IPS-18c (cell line): ENCODE measurements around the gene RCBTB1.
"Not testable (repeated sequence)": the region's sequence is repeated elsewhere in the genome, so short reads cannot be mapped to it uniquely, and the experiment has no call there.

Experiments used
- H3K4me3 ChIP-seq: 2 replicates; pipeline ENCODE4 v1.7.0; 2013; ENCODE audit warnings: low read depth, mild to moderate bottlenecking, low read length, moderate library complexity; ENCODE audit not compliant: insufficient read depth
- H3K9me3 ChIP-seq: one replicate; pipeline ENCODE4 v1.6.1; 2013; ENCODE audit warnings: mild to moderate bottlenecking, low read length, moderate library complexity; ENCODE audit not compliant: control insufficient read depth, insufficient read depth

RCBTB1 gene

DNA sequence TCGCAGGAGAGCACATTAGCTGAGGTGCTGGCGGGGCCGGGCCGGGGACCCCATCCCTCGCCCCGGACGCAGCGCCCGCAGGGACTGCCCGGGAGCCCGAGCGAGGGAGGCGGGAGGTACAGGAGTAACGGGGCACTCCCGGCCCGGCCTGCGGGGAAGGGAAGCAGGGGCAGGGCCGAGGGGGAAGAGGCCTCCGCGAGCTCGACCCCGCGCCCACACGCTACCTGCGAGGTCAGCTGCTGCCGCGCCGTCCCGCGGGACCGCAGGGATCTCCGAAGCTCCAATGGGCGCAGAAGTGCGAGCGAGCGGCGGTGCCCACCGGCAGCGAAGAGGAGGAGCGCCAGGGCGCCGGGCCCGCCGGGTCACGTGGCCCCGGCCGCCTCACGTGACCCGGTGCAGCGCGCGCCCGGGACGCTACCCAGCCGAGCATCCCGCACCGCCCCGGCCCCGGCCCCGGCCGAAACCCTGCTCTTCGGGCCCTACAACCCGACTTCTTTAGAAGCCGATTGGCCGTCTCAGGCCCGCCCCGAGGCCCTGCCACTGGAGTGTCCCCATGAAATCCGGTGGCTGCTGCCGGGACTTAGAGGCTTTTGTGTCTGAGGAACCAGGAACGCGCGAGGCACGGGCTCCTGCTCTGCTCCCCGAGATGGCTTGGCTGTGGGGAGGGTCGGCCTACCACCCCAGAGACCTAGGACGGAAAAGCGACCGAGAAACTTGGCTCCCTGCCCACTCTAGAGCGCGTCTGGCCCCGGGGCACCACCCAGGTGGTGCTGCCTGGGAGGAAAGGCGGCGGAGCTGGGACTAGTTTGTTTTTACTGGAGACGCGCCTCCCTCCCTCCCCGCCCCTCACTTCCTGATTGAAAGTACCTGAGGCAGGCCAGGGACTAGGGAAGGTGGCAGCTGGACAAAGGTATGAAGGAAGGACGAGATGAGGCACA lies at the start of gene RCBTB1:
Gene RCBTB1 (minus strand): TSS at position 339 of the 938 bp plus-strand sequence. CDS start 18,279 bp downstream, outside the sequence.
- H3K9me3 ChIP-seq = no peaks in the 10 kb centered on the region
- H3K4me3 ChIP-seq = peak within 1 kb of the TSS; percentile 94

DNA sequence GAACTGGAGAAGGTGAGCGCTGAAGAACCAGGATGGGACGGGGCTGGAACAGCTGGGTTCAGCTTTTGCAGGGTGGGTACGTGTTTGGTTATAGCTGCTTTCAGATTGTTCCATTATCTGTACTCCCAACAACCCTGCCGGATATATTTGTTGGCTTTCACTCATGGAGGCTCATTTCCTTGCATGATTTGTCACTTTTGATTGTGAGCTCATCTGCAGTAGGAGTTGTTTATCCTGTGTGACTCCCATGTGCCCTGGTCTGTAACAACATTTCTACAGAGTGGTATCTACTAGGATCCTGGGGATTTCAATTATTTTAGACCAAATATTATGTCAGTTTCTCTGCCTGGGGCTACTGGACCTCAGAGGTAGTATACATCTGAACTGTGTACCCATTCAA lies 48.4 kb upstream of the RCBTB1 start:
- Histone ChIP-seq H3K9me3 (no peaks in the 10 kb centered on the region), H3K4me3 (no peak overlapping the region)

DNA sequence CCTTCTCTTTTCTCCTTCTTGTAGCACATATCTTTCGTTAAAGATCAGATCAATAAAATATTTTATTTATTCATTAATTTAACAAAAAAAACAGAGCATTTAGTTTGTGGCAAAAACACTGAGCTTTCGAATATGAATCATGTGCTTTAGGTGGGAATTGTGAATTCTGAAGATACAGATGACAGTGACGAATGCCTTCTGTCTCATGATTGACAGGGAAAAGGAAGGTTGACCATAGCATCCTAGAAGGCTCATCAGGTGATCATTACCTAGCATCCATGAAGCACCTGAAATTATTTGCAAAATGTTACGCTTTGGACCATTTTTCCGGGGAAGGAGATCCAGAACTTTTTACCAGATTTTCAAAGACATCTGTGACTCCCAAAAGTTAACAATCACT lies 46.8 kb upstream of the RCBTB1 start:
- no peak overlapping the region for H3K4me3 ChIP-seq
- H3K9me3 ChIP-seq = no peaks in the 10 kb centered on the region

DNA sequence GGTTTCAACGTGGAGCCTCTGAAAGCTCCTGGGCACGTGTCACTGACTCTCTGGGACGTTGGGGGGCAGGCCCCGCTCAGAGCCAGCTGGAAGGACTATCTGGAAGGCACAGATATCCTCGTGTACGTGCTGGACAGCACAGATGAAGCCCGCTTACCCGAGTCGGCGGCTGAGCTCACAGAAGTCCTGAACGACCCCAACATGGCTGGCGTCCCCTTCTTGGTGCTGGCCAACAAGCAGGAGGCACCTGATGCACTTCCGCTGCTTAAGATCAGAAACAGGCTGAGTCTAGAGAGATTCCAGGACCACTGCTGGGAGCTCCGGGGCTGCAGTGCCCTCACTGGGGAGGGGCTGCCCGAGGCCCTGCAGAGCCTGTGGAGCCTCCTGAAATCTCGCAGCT lies 45.2 kb upstream of the RCBTB1 start:
- no peaks in the 10 kb centered on the region for H3K9me3 ChIP-seq
- no peak overlapping the region for H3K4me3 ChIP-seq

DNA sequence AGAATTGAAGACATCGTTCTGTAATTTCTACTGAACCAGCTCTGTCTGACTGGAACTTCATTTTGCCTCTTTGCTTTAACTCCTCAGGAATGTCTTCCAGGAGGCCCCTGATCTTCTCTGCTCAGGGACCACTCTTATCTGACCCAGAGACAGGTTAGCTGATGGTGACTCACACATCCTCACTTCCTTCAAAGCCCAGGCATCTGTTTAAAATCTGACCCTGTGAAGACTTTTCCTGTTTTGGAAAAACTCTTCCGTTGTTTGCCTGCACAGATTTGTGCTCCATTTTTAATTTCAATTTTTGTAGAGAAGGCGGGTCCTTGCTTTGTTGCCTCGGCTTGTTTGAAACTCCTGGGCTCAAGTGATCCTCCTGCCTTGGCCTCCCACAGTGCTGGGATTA lies 44.6 kb upstream of the RCBTB1 start:
- Histone ChIP-seq H3K4me3 (no peak overlapping the region), H3K9me3 (no peaks in the 10 kb centered on the region)

DNA sequence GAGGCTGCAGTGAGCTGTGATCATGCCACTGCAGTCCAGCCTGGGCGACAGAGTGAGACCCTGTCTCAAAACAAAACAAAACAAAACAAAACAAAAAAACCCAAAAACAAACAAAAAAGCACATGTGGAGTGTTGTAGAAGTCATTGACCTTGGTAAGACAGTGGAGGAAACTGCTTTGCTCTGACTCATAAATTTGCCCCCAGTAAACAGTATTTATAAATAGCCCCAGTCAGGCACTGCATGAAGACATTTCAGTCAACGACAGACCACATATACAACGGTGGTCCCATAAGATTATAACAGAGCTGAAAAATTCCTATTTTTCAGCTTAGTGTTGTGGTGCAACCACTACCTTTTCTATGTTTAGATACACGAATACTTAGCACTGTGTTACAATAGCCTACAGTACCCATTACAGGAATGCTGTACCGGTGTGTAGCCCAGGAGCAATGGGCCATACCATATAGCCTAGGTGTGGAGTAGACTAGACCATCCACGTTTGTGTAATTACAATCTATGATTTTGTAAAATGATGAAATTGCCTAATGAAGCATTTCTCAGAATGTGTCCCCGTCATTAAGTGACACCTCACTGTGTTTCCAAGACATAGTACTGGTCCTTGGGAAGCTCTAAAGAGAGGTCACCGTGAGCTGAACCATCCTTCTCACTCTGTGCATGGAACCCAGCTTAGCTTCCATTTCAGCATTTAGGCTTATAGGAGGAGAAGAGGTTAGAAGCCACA lies 44.0 kb upstream of the RCBTB1 start:
- H3K4me3 ChIP-seq = no peak overlapping the region
- H3K9me3 ChIP-seq = no peaks in the 10 kb centered on the region

DNA sequence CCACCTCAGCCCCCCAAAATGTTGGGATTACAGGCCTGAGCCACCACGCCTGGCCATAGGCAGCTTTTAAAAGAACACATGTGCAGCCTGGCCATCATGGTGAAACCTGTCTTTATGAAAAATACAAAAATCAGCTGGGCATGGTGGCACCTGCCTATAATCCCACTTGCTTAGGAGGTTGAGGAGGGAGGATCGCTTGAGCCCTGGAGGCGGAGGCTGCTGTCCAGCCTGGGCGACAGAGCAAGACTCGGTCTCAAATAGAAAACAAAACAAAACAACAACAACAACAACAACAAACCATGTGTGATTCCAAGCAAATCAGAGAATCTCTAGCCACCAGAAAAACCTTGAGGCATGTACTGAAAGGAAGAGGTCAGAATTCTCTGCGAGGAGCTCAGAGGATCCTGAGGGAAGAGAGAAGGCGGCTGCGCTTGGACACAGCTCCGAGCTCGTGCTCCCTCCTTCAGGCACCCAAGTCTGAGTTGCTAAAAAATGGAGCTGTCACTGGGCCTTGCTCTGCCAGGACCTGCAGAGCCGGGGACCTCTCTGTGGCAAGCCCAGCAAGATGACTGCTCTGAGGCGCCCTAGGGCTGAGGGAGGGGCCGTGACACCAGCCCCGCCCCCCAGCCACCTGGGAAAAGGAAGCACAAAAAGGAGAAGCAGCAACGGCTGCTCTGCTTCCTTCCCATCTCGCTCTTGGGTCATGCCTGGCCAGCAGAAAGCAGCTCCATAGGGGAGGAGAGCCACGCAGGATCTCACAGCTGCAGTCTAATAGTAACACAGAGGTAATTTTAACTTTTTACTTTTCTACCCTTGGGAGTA lies 42.7 kb upstream of the RCBTB1 start, which contains the start of gene ARL11:
Gene ARL11 (plus strand): TSS at position 677 of the 822 bp plus-strand sequence. CDS start 1,941 bp downstream, outside the sequence.
- Histone ChIP-seq H3K4me3 (peak within 1 kb of the TSS; percentile 38; the same call in 1 of the 2 replicates), H3K9me3 (no peaks in the 10 kb centered on the region)

DNA sequence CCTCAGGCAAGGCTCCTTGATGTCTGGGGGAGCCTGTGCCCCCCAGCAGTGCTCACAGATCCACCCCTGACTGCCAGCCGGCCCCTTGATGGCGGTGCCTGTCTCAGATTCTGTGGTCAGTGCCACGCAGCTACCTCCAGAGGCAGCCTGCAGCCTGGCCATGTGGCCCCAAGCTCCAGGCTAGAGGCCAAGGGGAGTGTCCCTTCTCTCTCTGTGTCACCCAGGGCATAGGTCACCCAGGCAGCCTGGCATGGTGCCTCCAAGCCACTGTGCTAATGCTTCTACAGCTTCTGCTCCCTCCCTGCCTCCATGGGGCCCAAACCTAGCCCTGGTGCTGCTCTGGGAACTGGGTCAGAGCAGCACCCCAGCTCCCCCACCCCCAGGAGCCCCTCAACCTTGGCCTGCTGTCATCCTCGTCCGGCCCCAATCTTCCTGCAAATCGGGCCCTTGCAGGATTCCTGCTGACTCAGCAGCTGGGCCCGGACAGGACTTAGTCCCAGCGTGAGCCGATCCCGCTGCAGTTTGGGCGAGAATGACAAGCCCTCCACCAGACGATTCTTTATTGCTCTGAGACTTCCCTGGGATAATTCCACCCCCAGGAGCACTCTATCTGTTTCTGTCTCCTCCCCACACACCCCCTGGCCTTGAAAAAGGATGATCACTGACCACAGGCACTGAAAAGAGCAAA lies 40.2 kb upstream of the RCBTB1 start:
- Histone ChIP-seq H3K9me3 (no peaks in the 10 kb centered on the region), H3K4me3 (no peak overlapping the region)

DNA sequence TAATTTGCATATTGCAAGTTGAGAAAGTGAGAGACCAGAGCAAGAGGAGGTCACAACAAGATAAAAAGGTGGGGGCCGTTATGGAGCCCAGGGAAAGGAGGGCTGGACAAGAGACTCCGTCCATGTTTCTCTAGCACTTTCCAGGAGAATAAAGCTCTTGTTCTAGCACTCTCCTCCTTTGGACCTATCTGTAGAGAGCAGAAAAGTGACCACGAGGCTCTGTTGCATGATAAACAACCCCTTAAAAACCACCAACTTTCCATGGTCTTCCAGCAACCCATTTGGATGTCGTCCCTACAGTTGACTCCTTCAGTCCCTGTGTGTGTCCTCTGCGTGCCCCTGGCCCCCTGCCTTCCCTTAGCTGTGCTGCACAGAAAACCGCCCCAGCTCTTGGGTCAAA lies 38.9 kb upstream of the RCBTB1 start:
- Histone ChIP-seq H3K4me3 (no peak overlapping the region), H3K9me3 (no peaks in the 10 kb centered on the region)

DNA sequence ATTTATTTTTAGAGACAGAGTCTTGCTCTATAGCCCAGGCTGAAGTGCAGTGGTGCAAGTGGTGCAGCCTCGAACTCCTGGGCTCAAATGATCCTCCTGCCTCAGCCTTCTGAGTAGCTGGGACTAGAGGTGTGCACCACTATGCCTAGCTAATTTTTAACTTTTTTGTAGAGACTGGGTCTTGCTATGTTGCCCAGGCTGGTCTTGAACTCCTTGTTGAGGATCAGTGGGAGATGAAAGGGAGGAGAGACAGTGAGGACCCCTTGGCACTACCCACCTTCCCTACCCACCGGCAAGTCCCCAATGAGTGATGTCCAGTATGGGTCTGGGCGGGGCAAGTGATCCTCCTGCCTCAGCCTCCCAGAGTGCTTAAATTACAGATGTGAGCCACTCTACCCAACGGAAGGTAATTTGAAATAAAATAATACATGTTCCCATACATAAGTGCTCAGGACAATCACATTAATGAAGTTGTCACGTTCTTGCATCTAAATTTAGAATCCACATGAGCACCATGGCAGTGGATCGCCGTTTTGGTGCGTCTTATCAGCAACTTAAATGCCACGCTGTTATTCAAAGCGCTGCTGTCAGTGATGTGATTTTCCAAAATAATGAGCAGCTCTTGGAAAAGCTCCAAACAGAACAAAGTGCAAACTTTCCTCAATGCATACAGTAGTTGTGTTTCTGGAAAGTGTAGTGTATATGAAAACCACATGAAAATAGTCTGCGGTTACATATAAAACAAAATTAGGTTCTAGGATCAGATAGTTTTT lies 37.0 kb upstream of the RCBTB1 start:
- H3K9me3 ChIP-seq = no peaks in the 10 kb centered on the region
- H3K4me3 ChIP-seq = no peak overlapping the region

DNA sequence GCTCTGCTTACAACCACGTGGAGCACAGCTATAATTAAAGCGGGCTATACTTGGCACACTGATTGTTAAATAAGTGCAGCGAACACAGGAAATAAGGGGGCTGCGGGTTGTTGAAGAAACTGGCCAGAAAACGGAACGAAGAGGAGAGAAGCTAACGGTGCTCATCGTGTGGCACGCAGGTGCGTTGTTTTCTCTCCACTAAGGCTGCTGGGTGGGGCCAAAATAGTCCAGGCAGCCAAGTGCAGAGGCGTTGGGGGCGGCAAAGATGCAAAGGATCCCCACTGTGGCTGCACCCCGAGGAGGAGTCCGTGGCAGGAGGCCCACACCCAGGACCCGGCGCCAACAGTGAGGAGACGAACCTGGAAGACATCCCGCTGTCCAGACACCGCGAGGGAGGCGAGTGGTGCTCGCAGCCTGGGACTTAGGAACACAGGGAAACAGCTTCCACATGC lies 34.8 kb upstream of the RCBTB1 start:
- H3K9me3 ChIP-seq = no peaks in the 10 kb centered on the region
- H3K4me3 ChIP-seq = no peak overlapping the region

DNA sequence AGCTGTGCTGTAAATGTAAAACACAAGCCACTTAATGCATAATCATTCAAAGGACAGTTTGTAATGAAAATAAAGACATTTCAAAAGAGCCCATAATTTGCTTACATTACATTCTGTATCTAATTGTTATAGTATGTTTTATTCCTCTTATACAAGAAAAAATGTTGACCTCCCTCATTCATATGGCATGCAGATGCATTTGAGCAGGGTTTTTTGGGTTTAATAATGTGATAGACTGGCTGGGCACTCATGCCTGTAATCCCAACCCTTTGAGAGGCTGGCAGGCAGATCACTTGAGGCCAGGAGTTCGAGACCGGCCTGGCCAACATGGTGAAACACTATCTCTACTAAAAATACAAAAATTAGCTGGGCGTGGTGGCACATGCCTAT lies 31.3 kb upstream of the RCBTB1 start:
- no peak overlapping the region for H3K4me3 ChIP-seq
- no peaks in the 10 kb centered on the region for H3K9me3 ChIP-seq

DNA sequence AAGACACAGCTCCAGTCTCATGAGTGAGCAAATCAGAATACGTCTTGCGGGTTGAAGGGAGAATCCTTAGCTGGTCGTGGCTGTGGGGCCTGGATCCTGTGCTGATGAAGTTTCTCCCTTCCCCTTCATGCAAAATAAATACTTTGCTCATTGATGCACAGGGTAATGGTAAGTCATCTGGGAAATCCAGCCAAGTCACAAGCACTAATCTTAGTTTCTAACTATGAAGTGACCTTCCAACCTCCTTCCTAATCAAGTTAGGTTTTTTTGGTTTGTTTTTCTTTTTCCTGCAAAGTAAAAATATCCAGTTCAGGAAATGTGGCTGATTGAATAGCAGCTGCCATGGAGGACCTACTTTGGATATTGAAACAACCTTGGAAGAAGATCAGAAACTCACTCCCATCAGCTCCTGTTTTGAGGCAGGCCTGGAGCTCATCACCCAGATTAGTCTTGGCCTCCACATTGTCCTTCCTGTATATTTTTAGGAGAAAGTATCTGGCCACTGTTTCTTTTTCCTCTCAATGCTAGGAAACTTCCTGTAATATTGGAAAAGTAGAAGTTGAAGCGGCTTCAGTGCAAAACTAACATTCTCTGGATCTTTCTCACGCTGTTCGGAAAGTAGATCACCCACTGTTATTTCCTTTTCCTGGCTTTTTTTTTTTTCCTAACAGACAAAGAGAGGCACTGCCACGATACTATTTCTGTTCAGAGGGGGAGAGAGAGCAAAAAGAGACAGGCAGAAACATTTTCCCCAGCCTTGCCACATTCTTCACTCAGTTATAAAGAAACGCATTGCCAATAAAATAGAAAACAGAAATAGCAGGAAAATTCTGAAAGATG lies 30.7 kb upstream of the RCBTB1 start:
- H3K9me3 ChIP-seq = no peaks in the 10 kb centered on the region
- H3K4me3 ChIP-seq = no peak overlapping the region

DNA sequence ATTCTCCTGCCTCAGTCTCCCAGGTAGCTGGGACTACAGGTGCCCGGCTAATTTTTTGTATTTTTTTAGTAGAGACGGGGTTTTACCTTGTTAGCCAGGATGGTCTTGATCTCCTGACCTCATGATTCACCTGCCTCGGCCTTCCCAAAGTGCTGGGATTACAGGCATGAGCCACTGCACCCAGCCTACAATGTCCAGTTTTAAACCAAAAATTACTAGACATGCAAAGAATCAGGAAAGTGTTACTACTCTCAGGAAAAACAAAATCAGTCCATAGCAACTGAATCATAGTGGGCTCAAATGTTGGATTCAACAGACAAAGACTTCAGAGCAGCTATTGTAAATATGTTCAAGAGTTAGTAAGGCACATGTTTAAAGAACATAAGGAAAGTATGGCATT lies 26.7 kb upstream of the RCBTB1 start:
- not testable (repeated sequence) for H3K9me3 ChIP-seq, H3K4me3 ChIP-seq

DNA sequence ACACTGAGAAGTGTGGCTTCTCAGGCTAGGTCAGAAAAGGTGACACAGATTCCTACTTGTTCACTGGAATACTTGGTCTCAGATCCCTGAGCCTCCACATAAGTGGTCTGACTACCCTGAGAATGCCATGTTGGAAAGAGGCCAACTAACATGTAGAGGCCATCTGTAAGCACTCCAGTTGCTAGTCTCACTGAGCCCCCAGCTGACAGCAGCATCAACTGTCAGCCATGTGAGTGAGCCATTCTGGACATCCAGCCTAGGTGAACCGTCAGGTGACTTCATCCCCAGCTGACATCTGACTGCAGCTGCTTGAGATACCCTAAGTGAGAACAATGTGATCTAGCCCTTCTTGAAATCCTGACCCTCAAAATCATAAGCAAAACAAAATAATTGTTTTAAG lies 24.8 kb upstream of the RCBTB1 start:
- no peaks in the 10 kb centered on the region for H3K9me3 ChIP-seq
- no peak overlapping the region for H3K4me3 ChIP-seq
